HepG2 (cell line): ENCODE measurements around the gene FLYWCH1. TPM values are rescaled to one million over a fixed set of nuclear protein-coding genes. Genes with fewer than 3 reads are reported as not detected.

Experiments
- CHD2 ChIP-seq: IDR thresholded peaks from 2 replicates; pipeline ENCODE4 v1.6.1; 2011; ENCODE audit warnings: low read depth, low read length, improper control_type of control experiment
- GTF2F1 ChIP-seq: fragments of 150-350 bp; IDR thresholded peaks from 2 replicates; pipeline ENCODE4 v1.6.1; 2014; ENCODE audit warnings: low read length
- HNRNPL ChIP-seq: fragments of 200-400 bp; formaldehyde crosslinking; IDR thresholded peaks from 2 replicates; pipeline ENCODE4 v1.6.1; 2017; ENCODE audit warnings: mild to moderate bottlenecking, low read depth, low read length
- JARID2 ChIP-seq: sonication (generic); formaldehyde crosslinking; IDR thresholded peaks from 2 replicates; pipeline ENCODE4 v1.8.1; 2023; ENCODE audit warnings: missing genetic modification reagents, inconsistent platforms; ENCODE audit not compliant: insufficient replicate concordance
- NFATC3 ChIP-seq: sonication (generic); formaldehyde crosslinking; IDR thresholded peaks from 2 replicates; pipeline ENCODE4 v1.5.1; 2020; ENCODE audit warnings: mild to moderate bottlenecking, missing genetic modification reagents
- NR2F1 ChIP-seq, 2 experiments: fragments of 450-650 bp in 1 of 2; formaldehyde crosslinking in 1 of 2; IDR thresholded peaks; 2 replicates each; pipeline versions ENCODE4 v1.5.0 to v1.6.1; 2016 to 2020; ENCODE audit warnings: mild to moderate bottlenecking in 1 of 2, missing compliant biosample characterization in 1 of 2, missing genetic modification reagents in 1 of 2, moderate library complexity in 1 of 2
- PHF20 ChIP-seq: sonication (generic); formaldehyde crosslinking; IDR thresholded peaks from 2 replicates; pipeline ENCODE4 v1.5.0; 2020; ENCODE audit warnings: mild to moderate bottlenecking, missing genetic modification reagents
- SMAD1 ChIP-seq: sonication (generic); formaldehyde crosslinking; IDR thresholded peaks from 2 replicates; pipeline ENCODE4 v1.4.0; 2020; ENCODE audit warnings: missing genetic modification reagents, low read depth, mild to moderate bottlenecking, borderline replicate concordance
- SNRNP70 ChIP-seq: fragments of 200-400 bp; formaldehyde crosslinking; IDR thresholded peaks from 2 replicates; pipeline ENCODE4 v1.6.1; 2017; ENCODE audit warnings: mild to moderate bottlenecking, low read depth, low read length, moderate library complexity
- TGIF2 ChIP-seq: IDR thresholded peaks from 2 replicates; pipeline ENCODE4 v1.6.1; 2016; ENCODE audit warnings: control low read depth, missing compliant biosample characterization
- ZFAT ChIP-seq: sonication (generic); formaldehyde crosslinking; conservative IDR thresholded peaks from 2 replicates; pipeline ENCODE4 v1.8.1; 2023; ENCODE audit warnings: missing genetic modification reagents, inconsistent platforms
- ZMYM2 ChIP-seq: sonication (generic); formaldehyde crosslinking; IDR thresholded peaks from 2 replicates; pipeline ENCODE4 v1.8.0; 2022; ENCODE audit warnings: mild to moderate bottlenecking, missing genetic modification reagents
- ZNF34 ChIP-seq: sonication (generic); formaldehyde crosslinking; IDR thresholded peaks from 2 replicates; pipeline ENCODE4 v1.4.0; 2020; ENCODE audit warnings: mild to moderate bottlenecking, missing genetic modification reagents, borderline replicate concordance
- ZNF362 ChIP-seq: sonication (generic); formaldehyde crosslinking; IDR thresholded peaks from 2 replicates; pipeline ENCODE4 v1.4.0; 2020; ENCODE audit warnings: missing genetic modification reagents, mild to moderate bottlenecking, borderline replicate concordance
- ZNF451 ChIP-seq: sonication (generic); formaldehyde crosslinking; IDR thresholded peaks from 2 replicates; pipeline ENCODE4 v1.5.0; 2020; ENCODE audit warnings: mild to moderate bottlenecking, missing genetic modification reagents
- ZNF564 ChIP-seq: sonication (generic); formaldehyde crosslinking; IDR thresholded peaks from 2 replicates; pipeline ENCODE4 v1.8.1; 2023; ENCODE audit warnings: mild to moderate bottlenecking, missing genetic modification reagents
- ZNF780A ChIP-seq: sonication (generic); formaldehyde crosslinking; IDR thresholded peaks from 2 replicates; pipeline ENCODE4 v1.8.0; 2022; ENCODE audit warnings: mild to moderate bottlenecking, missing genetic modification reagents, moderate library complexity
- ZNF782 ChIP-seq: sonication (generic); formaldehyde crosslinking; IDR thresholded peaks from 2 replicates; pipeline ENCODE4 v1.4.0; 2020; ENCODE audit warnings: missing genetic modification reagents, mild to moderate bottlenecking, borderline replicate concordance
- ZNF879 ChIP-seq: sonication (generic); formaldehyde crosslinking; IDR thresholded peaks from 2 replicates; pipeline ENCODE4 v1.8.1; 2023; ENCODE audit warnings: missing genetic modification reagents
- polyA plus RNA-seq, 8 experiments: library from polyadenylated mRNA; depleted of rRNA in 3 of 8; stranded (reverse) in 7 of 8; unstranded in 1 of 8; fragments of >200 nt; fragmentation: Illumina TruSeq in 4 of 8; extraction: Trizol in 4 of 8; gene quantifications; 2 replicates each; pipeline versions ENCODE4 v1.2.1 to v1.2.3, GENCODE V29; 2011 to 2016; ENCODE audit warnings: low read depth in 4 of 8, missing spikeins in 1 of 8, mixed read lengths in 1 of 8; ENCODE audit not compliant: insufficient read depth in 1 of 8
- total RNA-seq, 5 experiments: library from RNA; depleted of rRNA; stranded (reverse); fragments of >200 nt; fragmentation: Illumina TruSeq; extraction: Trizol; gene quantifications; 2 replicates each; pipeline ENCODE4 v1.2.3, GENCODE V29; 2016; ENCODE audit warnings: low read depth in 1 of 5
- TF ChIP-seq, protein P1 (sequence below): sonication (generic); formaldehyde crosslinking; IDR thresholded peaks from 2 replicates; pipeline ENCODE4 v1.4.0; 2020; ENCODE audit warnings: low read depth, missing genetic modification reagents
- TF ChIP-seq, protein P2 (sequence below): IDR thresholded peaks from 2 replicates; pipeline ENCODE4 v1.6.1; 2016; ENCODE audit warnings: low read depth
- TF ChIP-seq, protein P3 (sequence below): sonication (generic); formaldehyde crosslinking; IDR thresholded peaks from 2 replicates; pipeline ENCODE4 v1.8.0; 2022; ENCODE audit warnings: mild to moderate bottlenecking, missing genetic modification reagents, moderate library complexity

FLYWCH1 gene
- total and polyA plus RNA-seq, 2 of the 13 experiments (the other 11 are each of a cell fraction or from before 2014, with no cell fraction given): 7.3 to 12.4 TPM

- TF ChIP-seq SNRNP70 (no peak), ZNF451 (0 out of 2 replicates have a peak, but pooled peaks have one; percentile 34), ZNF34 (CRISPR knock-in tag) (0 out of 2 replicates have a peak, but pooled peaks have one; percentile 3), NR2F1 (CRISPR knock-in tag; IDR thresholded peaks at IDR 0.05) (no peak), ZNF564 (CRISPR knock-in tag) (0 out of 2 replicates have a peak, but pooled peaks have one; percentile 21), SMAD1 (CRISPR knock-in tag) (0 out of 2 replicates have a peak, but pooled peaks have one; percentile 23), HNRNPL (no peak), CHD2 (no peak), GTF2F1 (no peak), ZNF780A (CRISPR knock-in tag) (no peak), ZFAT (CRISPR knock-in tag) (no peak), ZNF879 (CRISPR knock-in tag) (no peak), ZNF782 (CRISPR knock-in tag) (0 out of 2 replicates have a peak, but pooled peaks have one; percentile 81), ZNF362 (no peak; the same call in none of the 2 replicates), PHF20 (peak; percentile 61), TGIF2 (CRISPR knock-in tag) (no peak), NFATC3 (CRISPR knock-in tag) (no peak), ZMYM2 (no peak), JARID2 (CRISPR knock-in tag) (no peak)
- TF ChIP-seq, protein P1, sequence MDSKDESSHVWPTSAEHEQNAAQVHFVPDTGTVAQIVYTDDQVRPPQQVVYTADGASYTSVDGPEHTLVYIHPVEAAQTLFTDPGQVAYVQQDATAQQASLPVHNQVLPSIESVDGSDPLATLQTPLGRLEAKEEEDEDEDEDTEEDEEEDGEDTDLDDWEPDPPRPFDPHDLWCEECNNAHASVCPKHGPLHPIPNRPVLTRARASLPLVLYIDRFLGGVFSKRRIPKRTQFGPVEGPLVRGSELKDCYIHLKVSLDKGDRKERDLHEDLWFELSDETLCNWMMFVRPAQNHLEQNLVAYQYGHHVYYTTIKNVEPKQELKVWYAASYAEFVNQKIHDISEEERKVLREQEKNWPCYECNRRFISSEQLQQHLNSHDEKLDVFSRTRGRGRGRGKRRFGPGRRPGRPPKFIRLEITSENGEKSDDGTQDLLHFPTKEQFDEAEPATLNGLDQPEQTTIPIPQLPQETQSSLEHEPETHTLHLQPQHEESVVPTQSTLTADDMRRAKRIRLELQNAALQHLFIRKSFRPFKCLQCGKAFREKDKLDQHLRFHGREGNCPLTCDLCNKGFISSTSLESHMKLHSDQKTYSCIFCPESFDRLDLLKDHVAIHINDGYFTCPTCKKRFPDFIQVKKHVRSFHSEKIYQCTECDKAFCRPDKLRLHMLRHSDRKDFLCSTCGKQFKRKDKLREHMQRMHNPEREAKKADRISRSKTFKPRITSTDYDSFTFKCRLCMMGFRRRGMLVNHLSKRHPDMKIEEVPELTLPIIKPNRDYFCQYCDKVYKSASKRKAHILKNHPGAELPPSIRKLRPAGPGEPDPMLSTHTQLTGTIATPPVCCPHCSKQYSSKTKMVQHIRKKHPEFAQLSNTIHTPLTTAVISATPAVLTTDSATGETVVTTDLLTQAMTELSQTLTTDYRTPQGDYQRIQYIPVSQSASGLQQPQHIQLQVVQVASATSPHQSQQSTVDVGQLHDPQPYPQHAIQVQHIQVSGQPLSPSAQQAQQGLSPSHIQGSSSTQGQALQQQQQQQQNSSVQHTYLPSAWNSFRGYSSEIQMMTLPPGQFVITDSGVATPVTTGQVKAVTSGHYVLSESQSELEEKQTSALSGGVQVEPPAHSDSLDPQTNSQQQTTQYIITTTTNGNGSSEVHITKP (CRISPR knock-in tag): no peak
- TF ChIP-seq, protein P2, sequence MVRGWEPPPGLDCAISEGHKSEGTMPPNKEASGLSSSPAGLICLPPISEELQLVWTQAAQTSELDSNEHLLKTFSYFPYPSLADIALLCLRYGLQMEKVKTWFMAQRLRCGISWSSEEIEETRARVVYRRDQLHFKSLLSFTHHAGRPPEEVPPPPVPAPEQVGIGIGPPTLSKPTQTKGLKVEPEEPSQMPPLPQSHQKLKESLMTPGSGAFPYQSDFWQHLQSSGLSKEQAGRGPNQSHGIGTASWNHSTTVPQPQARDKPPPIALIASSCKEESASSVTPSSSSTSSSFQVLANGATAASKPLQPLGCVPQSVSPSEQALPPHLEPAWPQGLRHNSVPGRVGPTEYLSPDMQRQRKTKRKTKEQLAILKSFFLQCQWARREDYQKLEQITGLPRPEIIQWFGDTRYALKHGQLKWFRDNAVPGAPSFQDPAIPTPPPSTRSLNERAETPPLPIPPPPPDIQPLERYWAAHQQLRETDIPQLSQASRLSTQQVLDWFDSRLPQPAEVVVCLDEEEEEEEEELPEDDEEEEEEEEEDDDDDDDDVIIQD: no peak
- TF ChIP-seq, protein P3, sequence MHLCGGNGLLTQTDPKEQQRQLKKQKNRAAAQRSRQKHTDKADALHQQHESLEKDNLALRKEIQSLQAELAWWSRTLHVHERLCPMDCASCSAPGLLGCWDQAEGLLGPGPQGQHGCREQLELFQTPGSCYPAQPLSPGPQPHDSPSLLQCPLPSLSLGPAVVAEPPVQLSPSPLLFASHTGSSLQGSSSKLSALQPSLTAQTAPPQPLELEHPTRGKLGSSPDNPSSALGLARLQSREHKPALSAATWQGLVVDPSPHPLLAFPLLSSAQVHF: no peak
Measured at GRCh38 chr16:2980227-2981176, 68.8 kb downstream of the FLYWCH1 start, which contains the start of gene PKMYT1 (continued).
